ENCODE data around the gene XCL1.
A peak's percentile ranks its signal among the peaks of the same experiment; 100 is the strongest.

XCL1 gene

DNA sequence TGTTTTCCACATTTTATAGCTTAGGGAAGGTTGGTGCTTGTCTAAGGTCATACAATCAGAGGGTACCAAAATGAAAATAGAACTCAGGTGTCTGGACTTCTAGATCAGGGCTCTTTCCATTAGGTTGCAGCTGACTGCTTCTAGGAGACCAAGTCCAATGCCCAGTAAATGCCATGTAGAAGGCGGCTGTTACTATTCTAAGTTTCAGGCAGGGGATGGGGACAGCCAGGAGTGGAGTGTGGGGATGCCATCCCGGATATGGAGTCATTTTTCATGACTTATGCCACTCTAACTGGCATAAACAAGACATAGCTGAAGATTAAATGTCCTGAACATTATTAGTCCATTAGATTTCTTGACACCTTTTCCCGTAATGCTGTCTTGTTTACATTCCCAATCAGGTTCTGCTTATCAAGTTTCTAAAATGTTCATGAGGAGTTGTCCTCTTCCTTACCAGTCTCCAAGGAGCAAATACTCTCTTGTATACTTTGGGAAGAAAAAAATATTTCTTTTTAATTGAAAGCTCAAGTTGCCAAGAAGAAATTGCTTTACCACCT is 31.5 kb downstream of the XCL1 start:
- DNase-seq: no peak

DNA sequence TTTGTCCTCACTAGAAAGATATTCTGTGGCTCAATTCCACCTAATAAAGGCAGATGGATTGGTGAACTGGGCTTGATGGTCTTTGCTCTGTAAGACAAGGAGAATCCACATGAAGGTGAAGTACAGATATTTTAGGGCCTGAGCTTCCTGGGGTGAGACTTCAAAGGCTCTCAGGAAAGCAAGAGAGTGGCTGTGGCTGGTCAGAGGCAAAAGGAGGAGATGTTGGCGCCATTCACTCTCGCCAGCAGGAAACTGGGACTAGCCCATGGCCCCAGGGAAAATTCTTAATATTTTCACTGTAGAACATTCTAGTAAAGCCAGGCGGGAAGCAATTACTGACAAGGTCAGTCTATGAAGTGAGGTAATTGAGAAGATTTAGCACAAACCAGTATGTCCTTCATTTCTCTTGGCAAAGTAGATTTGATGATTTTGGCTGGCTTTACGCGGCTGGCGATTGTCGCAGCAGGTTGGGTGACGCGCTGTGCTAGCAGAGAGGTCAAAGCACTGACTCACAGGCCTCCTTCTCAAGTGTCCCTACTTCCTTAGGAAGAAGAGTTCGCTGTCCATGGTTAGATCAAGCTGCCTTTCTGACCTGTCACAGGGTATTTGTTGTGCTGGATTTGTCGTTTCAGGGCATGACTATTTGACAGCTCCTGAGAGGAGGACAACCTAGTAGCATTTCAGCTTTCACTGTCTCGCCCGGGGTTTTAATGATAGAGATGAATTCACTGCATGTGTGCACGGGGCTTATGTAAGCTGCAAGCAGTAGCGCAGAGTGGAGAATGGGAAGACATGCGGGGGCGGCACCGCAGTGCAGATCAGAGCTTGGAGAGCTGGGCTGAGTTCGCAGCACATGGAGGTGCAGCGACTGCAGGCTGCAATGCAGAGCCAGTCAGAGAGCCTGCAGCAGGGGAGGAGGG is 32.7 kb downstream of the XCL1 start:
- no peak for DNase-seq

DNA sequence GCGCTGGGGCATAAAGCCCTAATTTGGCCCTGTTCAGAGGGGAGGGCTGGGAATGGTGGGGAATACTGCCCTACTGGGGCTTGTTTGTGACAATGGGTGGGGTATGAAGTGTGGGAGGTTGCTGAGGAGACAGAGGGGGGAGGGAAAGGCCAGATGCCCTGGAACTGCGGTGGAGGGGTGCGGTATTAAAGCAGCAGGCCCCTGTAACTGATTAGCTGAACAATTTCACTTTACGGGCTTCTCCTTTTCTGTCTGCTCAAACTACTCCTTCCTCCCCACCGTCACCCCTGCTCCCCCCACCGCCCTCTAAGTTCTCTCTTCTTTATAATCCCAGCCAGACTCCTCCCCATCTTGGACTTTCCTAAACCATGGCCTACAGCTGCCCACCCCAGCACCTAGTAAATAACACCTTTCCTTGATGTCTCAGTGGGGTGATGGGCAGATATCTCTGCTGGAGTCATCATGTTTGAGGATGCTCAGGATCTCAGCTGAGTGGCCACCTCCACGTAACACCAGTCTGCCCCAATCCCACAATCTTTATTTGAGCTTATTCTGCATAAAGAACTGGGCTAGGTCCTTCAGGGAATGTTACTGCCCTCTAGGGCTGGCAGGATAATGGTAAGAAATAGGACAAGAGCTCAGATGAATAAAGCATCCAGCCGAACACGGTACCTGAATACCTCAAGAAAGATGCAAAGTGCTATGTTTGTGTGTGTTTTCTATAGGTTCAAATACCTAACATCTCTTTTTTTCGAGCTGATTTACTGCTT is 33.5 kb downstream of the XCL1 start:
- peak in 1 of 2 experiments; percentile 35 for DNase-seq

DNA sequence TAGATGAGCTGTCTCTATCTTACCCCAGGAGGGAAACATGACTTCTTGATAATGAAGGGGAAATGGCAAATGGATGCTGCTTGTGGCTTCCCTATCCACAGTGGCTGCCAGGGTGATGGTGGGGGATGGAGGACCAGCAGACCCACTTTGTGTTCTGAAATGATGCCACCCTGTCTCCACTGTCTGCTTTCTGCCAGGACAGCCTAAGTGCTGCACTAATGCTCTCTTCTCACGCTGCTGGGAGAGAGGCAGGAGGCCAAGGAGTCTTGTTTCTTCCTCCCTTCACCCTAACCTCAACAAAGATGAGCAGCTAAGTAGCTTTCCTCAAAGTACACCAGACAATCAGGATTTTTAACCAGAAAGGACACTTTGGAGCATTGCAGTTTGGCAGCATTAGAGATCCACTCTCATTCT is 36.6 kb downstream of the XCL1 start:
- no peak for DNase-seq

DNA sequence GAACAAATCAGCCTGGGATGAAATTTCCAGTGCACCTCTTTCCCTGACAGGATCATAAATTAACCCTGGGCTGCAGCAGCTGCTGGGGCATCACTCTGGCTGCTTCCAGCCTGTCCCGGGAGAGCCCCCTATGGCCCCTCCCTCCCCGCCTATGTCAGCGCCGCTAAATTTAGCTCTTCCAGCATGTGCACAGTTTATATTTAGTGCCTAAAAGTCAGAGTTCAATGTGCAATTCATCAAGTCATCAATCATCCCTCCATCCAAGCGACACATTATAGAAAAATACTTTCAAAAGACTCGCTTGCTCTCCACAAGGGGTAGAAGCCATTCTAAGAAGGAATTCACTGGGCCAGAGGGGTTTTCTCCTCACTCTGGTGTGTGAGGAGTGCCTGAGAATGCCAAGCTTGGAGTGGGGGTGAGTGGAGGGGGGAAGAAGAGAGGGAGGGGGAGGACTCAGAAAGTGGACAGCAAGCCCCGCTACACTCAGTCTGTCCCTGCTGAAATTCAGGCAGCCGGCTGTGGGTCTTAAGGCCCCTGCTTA is 37.4 kb downstream of the XCL1 start:
- DNase-seq: peak; percentile 6 to 54

DNA sequence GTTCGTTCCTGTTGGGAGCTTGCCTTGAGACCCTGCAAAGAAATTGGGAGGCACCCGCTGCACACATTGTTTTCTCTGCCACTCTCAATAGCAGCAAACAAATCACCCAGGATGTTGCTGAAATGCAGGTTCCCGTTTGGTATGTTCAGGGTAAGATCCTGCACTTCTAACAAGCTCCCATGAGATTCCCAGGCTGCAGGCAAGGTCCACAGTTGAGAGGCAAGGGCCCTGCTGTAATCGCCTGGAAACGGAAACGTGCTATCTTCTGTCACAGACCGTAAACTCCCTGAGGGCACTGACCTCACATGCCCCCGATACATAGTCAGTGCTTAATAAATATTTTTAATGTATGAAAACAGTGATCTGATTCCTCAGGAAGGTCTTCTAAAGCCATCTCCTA is 37.8 kb downstream of the XCL1 start:
- no peak for DNase-seq

DNA sequence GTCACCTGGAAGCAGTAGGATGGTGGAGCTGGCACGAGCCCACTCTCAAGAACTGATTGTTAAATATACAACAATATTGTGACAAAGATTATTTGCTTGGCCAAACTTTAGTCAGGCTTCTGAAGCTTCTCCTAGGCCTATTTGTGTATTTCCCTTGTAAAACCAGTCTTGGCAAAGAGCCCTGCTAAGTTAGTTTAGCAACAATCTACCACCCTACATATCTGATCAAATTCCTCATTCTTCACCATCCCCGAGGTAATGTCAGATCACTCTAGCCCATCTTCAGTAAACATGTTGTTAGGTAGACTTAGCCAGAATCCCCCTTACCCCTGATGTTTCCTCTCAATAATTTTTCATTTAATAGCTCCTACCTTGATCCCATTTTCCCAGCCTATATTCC is 39.6 kb downstream of the XCL1 start:
- DNase-seq: no peak

DNA sequence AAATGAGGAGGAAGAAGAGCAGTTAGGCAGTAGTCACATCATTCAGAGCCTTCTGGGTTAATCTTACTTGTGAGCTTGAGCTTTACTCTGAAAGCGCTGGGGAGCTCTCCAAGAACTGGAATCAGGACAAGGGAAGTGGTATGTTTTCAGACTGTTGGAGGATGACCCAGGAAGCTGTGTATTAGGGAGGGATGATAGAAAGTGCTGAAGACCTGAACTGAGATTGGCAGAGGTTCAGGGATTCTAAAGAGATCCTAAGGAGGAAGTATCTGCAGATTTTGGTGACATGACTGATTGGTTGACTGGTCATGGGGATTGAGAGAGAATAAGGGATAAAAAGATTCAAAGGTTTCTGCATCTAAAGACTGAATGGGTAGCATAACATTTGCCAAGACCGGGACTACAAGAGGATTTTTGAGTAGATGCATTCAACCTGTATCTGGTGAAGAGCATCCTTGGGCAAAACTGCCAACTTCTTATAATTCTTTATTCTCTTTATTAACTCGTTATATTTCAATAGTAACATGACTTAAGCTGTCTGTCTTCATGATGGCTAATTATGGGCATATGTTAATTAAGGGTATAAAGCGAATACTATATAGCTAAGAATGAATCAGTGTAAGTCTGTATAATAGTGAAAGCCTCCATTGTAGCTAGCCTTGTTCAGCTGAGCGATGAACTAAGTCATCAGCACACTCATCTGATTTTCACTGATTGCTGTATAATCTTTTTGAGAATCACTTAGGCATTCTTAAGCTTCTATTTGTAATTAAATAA is 41.8 kb downstream of the XCL1 start:
- DNase-seq: no peak

DNA sequence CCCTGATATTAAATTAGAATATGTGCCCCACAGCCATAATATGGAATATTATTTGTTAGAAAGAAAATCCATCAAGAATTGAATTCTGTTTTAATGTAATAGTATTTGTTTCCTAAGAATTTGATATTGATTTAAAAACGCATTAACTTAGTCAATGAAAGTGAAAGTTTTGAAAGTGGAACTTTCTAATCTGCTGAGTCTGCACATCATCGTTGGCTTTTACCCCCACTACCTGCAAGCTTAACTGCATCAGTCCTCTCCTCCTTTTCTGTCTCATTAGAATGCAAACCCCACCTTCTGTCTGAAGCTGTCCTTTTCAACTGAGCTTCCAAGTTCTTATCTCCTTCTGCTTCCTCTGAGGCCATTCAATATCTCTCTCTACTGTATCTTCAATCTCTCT is 42.5 kb downstream of the XCL1 start:
- DNase-seq: no peak

DNA sequence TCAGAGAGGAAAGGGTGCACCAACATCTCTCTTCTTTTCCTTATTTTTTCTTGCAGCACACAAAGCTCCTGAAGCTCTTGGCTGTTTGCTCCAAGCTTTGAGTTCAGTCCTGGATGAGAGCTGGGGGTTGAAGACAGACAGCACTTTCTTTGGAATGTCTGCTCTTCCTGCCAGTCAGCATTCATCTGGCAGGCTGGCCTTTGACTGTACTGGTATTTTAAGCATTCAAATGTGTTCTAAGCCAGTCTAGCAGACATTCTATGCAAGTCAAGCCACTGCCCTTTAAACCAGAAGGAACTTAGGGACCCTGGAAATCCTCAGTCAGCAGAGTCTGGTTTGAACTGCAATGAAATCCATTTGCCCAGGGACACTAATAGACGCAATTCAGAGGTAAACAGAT is 45.0 kb downstream of the XCL1 start:
- DNase-seq: no peak

DNA sequence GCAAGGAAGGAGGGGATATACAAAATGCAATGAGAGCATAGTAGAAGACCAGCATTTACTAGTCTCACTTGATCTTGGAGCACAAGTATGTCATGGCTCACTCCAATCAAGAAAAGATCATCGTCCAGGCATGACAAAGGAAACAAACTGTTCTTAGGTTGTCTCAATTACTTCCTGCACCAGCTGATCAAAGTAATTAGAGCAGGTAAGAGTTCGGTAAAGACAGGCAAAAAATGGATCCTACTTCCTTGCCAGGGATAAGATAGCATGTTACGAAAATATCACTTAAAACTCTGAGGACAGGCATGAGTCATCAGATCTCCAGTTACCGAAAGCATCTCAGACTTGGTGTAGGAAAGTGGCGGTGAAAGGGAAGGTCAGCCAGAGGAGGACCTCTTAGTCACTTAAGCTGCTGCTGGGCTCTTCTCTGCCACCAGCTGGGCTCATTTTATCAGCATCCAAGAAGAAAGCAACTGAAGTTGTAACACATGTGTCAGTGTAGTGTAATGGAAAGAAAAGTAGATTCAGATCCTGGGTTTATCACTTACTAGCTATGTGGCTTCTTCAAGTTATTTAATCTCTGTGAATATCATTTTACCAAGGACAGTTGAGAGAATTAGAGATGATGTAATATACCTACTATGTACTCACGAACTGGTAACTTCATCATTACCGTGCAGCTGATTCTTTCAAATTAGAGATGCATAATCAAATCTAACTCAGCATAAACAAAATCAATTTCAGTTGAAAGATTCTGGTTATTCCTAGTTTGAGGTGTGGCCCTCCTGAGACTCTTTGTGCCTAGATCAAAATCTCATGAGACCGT is 46.8 kb downstream of the XCL1 start:
- DNase-seq: no peak

DNA sequence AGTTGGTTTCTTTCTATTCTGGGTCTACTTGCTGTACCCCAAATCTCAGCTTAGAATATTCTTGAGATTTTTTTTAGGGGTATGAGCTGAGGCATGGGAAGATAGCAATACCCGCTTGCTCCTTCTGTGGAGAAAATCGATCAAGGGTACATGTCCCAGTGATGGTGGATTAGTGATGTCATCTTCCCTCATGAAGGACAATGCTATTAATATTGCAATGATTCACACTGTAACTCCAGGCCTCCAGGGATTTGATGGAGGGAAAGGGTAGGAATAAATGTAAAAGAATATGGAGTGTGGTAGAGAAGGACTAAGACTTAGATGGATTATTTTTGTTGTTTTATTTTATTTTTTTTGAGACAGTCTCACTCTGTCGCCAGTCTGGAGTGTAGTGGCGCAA is 47.4 kb downstream of the XCL1 start:
- DNase-seq: no peak

DNA sequence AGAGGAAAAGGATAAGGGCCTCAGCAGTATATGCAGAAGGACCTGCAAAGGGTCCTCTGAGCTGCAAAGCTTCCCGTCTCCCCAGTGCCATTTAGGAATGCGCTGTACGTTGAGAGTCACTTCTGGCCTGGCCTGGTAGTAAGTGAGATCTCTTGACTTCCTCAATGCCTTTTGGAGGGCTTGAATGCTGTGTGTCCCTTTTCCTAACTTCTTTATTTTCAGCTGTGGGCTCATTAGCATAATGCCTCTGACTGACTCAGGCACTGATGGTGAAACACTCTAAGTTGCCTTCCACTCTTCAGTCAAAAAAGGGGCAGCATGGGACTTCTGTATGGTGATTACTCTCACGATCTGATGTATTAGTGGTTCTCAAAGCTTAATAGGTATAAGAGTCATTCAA is 49.9 kb downstream of the XCL1 start:
- DNase-seq: no peak

DNA sequence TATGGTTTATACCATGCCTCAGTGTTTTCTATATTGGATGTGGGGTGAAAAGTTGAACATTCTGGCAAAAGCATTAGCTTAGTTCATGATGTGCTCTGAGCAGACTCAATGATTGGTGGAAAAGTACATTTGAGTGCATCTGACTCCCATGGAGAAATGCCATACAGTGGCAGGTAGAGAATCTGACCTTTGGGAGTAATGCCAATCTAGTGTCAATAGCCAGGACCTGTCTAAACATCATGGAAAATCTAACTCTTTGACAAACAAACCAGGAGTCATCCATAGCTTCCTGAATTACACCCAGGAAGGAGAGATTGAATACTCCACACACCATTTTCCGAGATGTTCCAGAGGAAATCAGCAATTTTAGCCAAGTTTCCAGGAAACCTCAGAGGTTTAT is 51.0 kb downstream of the XCL1 start:
- no peak for DNase-seq

DNA sequence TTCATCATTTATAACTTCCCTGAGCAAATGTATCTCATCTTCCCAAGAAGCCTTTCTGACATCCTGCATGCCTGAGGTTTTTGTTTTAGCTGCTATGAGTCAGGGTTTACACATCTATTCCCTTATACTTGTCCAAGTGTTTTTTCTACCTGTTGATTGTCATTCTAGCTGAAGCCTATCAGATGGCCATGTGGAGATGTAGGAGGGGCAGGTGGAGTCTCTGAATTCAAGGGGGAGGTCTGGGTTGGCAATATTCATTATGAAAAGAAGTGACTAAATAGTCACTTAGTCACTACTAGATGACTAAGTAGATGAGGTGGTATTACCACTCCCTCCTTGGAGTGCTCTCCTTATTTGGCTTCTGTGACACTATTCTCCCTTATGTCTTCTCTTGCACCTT is 52.4 kb downstream of the XCL1 start:
- no peak for DNase-seq

DNA sequence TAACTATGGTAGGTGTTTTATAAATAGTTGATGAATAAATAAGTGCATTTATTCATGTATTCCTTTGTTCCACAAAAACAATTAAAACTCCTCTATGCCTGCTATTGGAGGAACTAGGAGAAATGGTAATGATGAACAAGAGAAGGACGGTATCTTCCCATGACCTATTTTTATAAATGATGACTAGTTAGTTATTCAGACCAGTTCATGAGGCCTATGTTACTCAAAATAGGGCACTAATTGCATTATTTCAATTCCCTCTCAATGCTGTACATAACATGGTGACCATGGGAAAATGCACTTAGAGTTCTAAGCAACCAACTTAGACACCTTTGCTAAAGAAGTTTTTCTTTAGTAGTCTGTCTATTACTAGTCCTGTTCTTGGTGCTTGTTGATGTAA is 53.1 kb downstream of the XCL1 start:
- DNase-seq: no peak
